ENCODE measurements around the gene MAMDC2. TPM values are rescaled to one million over a fixed set of nuclear protein-coding genes. Genes with fewer than 3 reads are reported as not detected.
"Not testable (repeated sequence)": the region's sequence is repeated elsewhere in the genome, so short reads cannot be mapped to it uniquely, and the experiment has no call there.

The MAMDC2 gene
- polyA plus RNA-seq, 1 experiment, result 10.4 TPM

- no peak overlapping the region for H3K4me3 ChIP-seq (ENCODE audit: low read depth, low read length)
- CTCF ChIA-PET, result interaction anchor here (1.4 to 3.6 kb wide), 6 partner anchors 108 to 555 kb away, joined by 3 to 35 read pairs (median 8); no protein-coding TSS in a partner anchor
- H3K27ac ChIP-seq (ENCODE audit: low read depth, low read length), result no peak overlapping the region
- TF ChIP-seq CTCF (IDR thresholded peaks at IDR 0.05; ENCODE audit: low read depth, low read length), result no peak
- H3K9me3 ChIP-seq (ENCODE audit: control insufficient read depth, insufficient read depth, low read length), result no peaks in the 10 kb centered on the region
- POLR2A ChIA-PET, result no interaction called here
- DNase-seq (ENCODE audit: low read depth, low spot score), result no peak
- H3K27me3 ChIP-seq (ENCODE audit: control insufficient read depth, insufficient read depth, low read length), result no peaks in the 10 kb centered on the region
Measured at GRCh38 chr9:70228611-70229010, 185.0 kb downstream of the MAMDC2 start.

GRCh38 chr9:70229026-70229425 lies 185.4 kb downstream of the MAMDC2 start:
- DNase-seq (ENCODE audit: low read depth, low spot score), result no peak
- Histone ChIP-seq H3K27ac (ENCODE audit: low read depth, low read length) (no peak overlapping the region), H3K9me3 (ENCODE audit: control insufficient read depth, insufficient read depth, low read length) (no peaks in the 10 kb centered on the region), H3K27me3 (ENCODE audit: control insufficient read depth, insufficient read depth, low read length) (no peaks in the 10 kb centered on the region), H3K4me3 (ENCODE audit: low read depth, low read length) (no peak overlapping the region)
- ChIA-PET CTCF (interaction anchor here (1.2 to 3.6 kb wide), 14 partner anchors 10 to 807 kb away, joined by 3 to 35 read pairs (median 6); no protein-coding TSS in a partner anchor), POLR2A (no interaction called here)
- no peak for TF ChIP-seq CTCF (IDR thresholded peaks at IDR 0.05; ENCODE audit: low read depth, low read length)

DNA sequence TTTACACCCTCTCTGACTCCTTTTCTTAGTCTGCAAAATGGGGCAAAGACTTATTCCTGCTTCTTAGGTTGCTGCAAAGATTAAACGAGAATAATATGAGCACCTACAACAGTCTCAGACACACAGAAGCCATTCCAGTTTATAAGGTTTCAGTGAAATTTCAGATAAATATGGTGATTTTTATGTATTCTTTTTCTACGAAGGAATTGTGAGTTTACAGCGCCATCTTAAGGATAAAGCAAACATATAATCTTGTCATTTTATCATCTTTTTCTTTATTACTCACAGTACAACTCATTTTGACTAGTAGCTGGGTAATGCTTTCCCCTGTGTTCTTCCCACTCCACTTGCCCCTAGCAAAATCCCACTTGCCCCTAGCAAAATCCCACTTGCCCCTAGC lies 185.9 kb downstream of the MAMDC2 start:
- CTCF ChIA-PET, result interaction anchor here (0.5 to 3.6 kb wide), 20 partner anchors 9 to 808 kb away, joined by 3 to 35 read pairs (median 4); no protein-coding TSS in a partner anchor
- H3K27ac ChIP-seq (ENCODE audit: low read depth, low read length), result no peak overlapping the region
- TF ChIP-seq CTCF (IDR thresholded peaks at IDR 0.05; ENCODE audit: low read depth, low read length), result peak; percentile 44
- no peaks in the 10 kb centered on the region for H3K27me3 ChIP-seq (ENCODE audit: control insufficient read depth, insufficient read depth, low read length)
- DNase-seq (ENCODE audit: low read depth, low spot score), result no peak
- POLR2A ChIA-PET, result no interaction called here
- no peak overlapping the region for H3K4me3 ChIP-seq (ENCODE audit: low read depth, low read length)
- H3K9me3 ChIP-seq (ENCODE audit: control insufficient read depth, insufficient read depth, low read length), result no peaks in the 10 kb centered on the region; the same call in 1 of the 2 replicates

- no peak for DNase-seq (ENCODE audit: low read depth, low spot score)
- CTCF ChIA-PET, result no interaction called here
- no peak for TF ChIP-seq CTCF (IDR thresholded peaks at IDR 0.05; ENCODE audit: low read depth, low read length)
- no peak overlapping the region for H3K27ac ChIP-seq (ENCODE audit: low read depth, low read length)
- H3K4me3 ChIP-seq (ENCODE audit: low read depth, low read length), result no peak overlapping the region
- H3K27me3 ChIP-seq (ENCODE audit: control insufficient read depth, insufficient read depth, low read length), result no peaks in the 10 kb centered on the region
- POLR2A ChIA-PET, result no interaction called here
- H3K9me3 ChIP-seq (ENCODE audit: control insufficient read depth, insufficient read depth, low read length), result no peaks in the 10 kb centered on the region; the same call in 1 of the 2 replicates
Measured at GRCh38 chr9:70232476-70232875, 188.8 kb downstream of the MAMDC2 start.

GRCh38 chr9:70234208-70234607 lies 190.6 kb downstream of the MAMDC2 start:
- DNase-seq (ENCODE audit: low read depth, low spot score); H3K27ac ChIP-seq (ENCODE audit: low read depth, low read length); H3K9me3 ChIP-seq (ENCODE audit: control insufficient read depth, insufficient read depth, low read length); H3K4me3 ChIP-seq (ENCODE audit: low read depth, low read length); POLR2A ChIA-PET; H3K27me3 ChIP-seq (ENCODE audit: control insufficient read depth, insufficient read depth, low read length): not testable (repeated sequence)
- CTCF ChIA-PET, result interaction anchor here (1.2 kb wide), 1 partner anchor 368 kb away, joined by 3 read pairs; no protein-coding TSS in a partner anchor

GRCh38 chr9:70245952-70246351 lies 202.3 kb downstream of the MAMDC2 start:
- H3K27ac ChIP-seq (ENCODE audit: low read depth, low read length); POLR2A ChIA-PET; H3K9me3 ChIP-seq (ENCODE audit: control insufficient read depth, insufficient read depth, low read length); DNase-seq (ENCODE audit: low read depth, low spot score); CTCF ChIA-PET; H3K27me3 ChIP-seq (ENCODE audit: control insufficient read depth, insufficient read depth, low read length); H3K4me3 ChIP-seq (ENCODE audit: low read depth, low read length): not testable (repeated sequence)
